DMS53 (cell line): ENCODE measurements around the gene LRRN2.

Source experiments
- DNase-seq: peaks from one replicate; lab custom pipeline; 2025; lab: John Stamatoyannopoulos, UW

Gene LRRN2

GRCh38 chr1:204712708-204713430, 27.3 kb upstream of the LRRN2 start:
- DNase-seq, result peak; percentile 55

GRCh38 chr1:204711947-204712701, 26.6 kb upstream of the LRRN2 start:
- peak; percentile 98 for DNase-seq

- DNase-seq, result peak; percentile 41
Measured at GRCh38 chr1:204711103-204711946, 25.8 kb upstream of the LRRN2 start.

- no peak for DNase-seq
Measured at GRCh38 chr1:204709960-204710912, 24.7 kb upstream of the LRRN2 start.

- peak; percentile 43 for DNase-seq
Measured at GRCh38 chr1:204709021-204709420, 23.5 kb upstream of the LRRN2 start.

DNA sequence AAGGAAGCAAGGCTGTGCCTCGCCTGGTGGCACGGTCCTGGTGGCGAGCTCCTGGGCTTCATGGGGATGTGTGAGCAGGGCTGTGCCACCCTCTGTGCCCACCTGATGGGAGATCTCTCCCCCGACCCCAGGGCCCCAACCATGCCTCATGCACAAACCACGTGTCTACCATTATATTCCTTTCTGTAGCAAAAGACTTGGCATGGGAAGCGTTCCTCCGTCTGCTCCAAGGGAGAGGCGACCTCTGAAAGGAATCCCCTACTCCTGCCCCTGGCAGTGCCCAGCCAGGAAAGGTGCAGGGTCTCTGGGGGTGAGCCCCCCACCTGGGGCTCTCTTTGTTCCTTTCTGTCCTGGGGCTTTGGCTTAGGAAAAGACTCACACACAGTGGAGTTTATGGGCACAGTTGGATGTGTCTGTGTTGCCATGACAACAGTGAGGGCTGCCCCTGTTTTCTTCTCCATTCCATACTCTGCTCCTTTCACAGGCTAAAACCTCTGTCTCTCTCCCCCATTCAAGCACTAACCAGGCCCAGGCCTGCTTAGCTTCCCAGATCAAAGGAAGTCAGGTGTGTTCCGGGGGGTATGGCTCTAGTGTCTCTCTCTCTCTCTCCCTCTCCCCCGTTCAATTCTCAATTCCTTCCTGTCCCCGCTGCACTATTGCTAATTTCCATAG, 21.4 kb upstream of the LRRN2 start:
- peak; percentile 56 for DNase-seq

DNA sequence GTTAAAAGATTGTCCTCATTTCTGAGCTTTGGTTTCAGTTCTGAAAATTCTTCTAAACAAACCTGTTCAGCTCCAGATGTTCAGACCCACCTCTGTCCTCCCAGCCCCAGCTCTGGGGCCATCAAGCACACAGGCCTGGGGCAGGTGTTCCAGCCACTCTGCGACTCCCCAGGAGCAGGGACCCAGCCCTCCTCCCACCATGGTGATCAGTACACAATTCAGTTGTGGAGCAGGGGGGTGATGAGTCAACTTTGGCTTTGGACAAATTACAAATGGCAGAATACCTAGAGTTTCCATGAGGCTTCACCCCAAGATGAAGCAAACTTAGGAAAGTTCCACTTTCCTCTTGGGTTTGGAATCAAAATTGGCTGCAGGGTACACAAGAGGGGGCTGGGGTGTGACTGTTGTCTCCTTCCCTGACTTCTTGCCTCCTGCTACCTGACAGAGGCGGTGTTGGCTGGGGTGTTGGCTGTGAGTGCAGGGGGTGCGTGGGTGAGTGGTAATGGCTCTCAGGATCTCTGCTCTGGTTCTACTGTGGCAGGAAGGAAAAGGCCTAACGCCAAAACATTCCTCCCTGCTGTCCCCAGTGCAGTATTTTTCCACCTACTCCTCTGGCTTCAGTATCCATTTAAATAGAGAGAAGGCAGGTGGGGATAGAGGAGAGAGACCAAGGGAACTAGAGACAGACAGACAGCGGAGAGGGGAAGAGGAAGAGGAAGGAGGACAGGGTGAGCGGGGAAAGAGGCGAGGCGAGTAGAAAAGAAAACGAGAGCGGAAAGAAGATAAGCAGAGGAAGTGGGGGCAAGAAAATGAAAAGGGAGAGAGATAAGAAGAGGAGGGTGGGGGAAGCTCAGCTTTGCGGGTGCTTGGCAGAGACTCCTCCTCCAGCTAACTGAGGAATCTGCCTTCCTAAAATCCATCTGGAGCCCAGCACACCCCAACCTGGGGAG, 20.6 kb upstream of the LRRN2 start:
- DNase-seq, result no peak

DNA sequence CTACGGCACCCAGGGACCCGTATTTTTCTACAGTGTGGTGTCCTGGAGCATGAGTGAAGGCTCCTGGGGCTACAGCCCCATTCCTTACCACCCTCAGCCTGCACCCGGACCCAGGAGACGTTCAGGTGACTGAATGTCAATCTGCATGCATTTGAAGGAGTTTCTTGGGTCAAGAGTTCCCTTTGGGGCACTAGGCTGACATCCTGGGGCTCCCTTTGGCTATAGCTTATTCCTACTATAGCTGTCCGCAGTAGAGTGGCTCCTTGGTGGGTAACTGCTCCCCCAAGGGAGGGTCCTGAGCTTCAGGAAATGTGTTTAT, 19.9 kb upstream of the LRRN2 start:
- no peak for DNase-seq

DNA sequence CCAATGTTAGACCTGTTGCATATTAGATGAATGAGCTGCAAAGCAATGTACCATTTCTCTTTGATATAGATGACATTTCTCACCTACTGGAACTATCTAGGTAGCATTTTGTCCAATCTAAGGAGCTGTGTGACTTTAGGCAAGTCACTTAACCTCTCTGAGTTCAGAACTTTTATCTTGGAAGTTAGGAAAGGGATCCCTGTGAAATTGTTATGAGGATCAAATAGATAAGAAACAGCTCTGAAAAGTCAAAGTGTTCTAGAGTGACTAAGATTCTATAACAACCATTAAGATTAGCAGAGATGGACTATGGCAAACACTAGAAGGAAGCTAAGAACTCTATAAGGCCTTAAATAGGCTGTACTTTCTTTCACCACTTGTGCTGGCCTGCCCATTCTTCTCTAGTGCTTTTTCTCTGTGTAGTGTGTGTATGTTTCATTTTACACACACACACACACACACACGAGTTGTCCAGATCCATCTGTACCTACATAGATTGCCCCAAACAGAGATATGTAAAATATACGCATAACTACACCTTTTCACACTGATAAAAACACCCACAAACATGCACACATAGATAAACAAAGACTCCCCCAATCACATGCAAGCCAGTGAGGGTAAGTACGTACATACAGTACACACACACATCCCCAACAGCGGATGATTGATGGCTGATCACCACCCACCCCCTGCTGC, 19.4 kb upstream of the LRRN2 start:
- DNase-seq, result no peak

DNA sequence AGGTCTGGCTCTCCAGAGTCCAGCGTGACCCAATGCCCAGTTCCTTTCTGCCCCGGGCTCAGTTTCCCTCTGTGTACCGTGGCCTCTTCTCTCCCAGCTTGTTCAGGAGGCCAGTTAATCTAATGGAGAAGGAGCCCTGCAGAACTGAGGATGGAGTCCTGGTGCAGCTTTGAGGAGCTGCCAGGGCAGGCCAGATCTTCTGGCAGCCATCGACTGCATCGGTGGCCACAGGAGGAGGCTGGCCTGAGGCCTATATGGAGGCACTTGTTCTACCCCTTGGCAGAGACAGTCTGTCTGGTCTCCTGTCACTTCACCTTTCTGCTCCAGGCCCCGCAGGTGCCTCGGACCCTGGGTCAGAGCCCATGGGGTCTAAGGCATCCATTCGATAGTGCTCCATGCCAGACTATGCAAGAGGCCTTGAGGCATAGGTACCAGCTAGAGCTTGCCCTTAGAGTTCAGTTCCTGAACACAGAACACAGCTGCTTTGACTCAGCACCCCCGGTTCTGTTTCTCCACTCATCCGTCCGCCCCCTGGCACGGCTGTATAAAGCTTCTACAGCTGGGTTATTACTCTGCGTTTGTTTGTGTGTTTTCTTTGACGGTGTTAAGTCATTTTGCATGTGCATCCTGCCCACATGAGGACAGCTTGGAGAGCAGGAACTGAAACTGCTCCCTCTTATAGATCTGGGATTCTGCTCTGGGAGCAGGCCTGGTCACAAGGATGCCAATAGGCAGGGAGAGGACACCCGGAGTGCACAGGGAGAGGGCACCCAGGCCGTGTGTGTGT, 18.5 kb upstream of the LRRN2 start:
- no peak for DNase-seq

- no peak for DNase-seq
Measured at GRCh38 chr1:204703268-204703664, 17.7 kb upstream of the LRRN2 start.

- DNase-seq, result no peak
Measured at GRCh38 chr1:204702552-204703267, 17.2 kb upstream of the LRRN2 start.

GRCh38 chr1:204701229-204701628, 15.7 kb upstream of the LRRN2 start:
- no peak for DNase-seq

DNA sequence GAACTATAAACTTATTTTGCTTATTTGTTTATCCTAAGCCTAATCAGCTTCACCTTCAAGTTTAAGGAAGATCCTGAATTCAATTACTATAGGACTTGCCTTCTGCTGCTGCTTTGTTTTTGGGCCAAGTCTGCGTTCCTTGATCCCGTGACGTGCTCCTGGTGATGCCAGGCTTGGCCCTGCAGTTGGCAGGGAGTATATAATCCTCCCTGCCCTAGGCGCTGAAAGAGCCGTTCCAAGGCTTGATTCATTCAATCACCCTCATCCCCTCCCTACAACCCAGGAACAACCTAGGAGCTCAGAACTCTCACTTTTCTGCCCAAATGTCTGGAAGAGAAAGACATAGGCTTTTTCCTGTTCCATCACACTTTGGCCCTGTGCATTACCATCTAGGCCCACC, 12.4 kb upstream of the LRRN2 start:
- no peak for DNase-seq

DNA sequence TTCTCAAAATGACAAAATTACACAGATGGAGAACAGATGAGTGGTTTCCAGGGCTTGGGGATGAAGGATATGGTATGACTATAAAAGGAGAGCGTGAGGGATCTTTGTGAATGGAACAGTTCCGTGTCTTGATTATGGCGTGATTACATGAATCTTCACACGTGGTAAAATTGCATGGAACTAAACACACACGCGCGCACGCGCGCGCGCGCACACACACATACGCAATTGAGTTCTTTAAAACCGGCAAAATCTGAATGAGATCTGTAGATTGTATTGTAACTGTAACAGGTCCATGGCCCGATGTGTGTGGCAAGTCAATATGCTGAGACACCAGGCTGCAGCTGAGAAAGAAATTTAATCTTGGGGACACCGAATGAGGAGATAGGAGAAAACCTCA, 11.1 kb upstream of the LRRN2 start:
- no peak for DNase-seq

- DNase-seq, result no peak
Measured at GRCh38 chr1:204695692-204696091, 10.2 kb upstream of the LRRN2 start.

- DNase-seq, result no peak
Measured at GRCh38 chr1:204694145-204694544, 8.6 kb upstream of the LRRN2 start.

DNA sequence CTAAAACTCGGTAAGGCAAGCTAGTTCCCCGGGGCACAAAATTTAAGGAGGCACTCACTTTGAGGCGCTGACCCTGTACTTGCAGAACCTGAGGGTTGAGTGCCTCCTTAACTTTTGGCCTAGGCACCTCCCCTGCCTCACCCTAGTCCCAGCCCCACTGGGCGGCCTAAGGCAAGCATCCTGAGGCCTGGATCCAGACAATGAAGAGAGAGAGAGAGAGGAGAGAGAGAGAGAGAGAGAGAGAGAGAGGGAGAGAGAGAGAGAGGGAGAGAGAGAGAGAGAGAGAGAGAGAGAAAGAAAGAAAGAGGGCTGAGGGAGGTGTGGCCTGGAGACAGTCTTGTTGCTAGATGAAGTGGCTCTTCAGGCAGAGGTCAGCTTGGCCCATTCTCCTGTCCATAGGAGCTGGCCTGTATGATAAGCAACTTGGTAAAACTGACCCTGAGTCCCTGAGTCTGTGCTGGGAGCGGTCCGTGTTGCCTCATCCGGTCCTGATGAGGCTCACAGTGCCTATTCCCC, 7.4 kb upstream of the LRRN2 start:
- no peak for DNase-seq
